Natural killer cell (primary cell): Measurements from ENCODE around the gene ZSCAN22. TPM values are rescaled to one million over a fixed set of nuclear protein-coding genes. Genes with fewer than 3 reads are reported as not detected.

Experiments used
- ATAC-seq, 3 donors: fragments of 150-1000 bp in 2 of 3; fragments of 200-7000 bp in 1 of 3; cut with Tn5 transposase; 1 replicate in 1 of 3; 2 replicates in 2 of 3; pipeline ENCODE4 v1.10.0; 2021; ENCODE audit warnings: mild to moderate bottlenecking in 2 of 3, moderate library complexity in 2 of 3
- DNase-seq, 2 donors: peaks; one replicate each; pipeline versions ENCODE4 v3.0.0 to v3.0.0-alpha.2; 2013 to 2021; ENCODE audit warnings: mixed read lengths in 1 of 2
- H3K27ac ChIP-seq: one replicate; pipeline ENCODE4 v1.5.1; 2013; ENCODE audit warnings: mild to moderate bottlenecking, low read length
- H3K27me3 ChIP-seq: one replicate; pipeline ENCODE4 v1.6.1; 2013; ENCODE audit warnings: low read length; ENCODE audit not compliant: control insufficient read depth, insufficient read depth
- H3K36me3 ChIP-seq: one replicate; pipeline ENCODE4 v1.6.1; 2013; ENCODE audit warnings: low read length; ENCODE audit not compliant: control insufficient read depth, insufficient read depth
- H3K4me1 ChIP-seq: one replicate; pipeline ENCODE4 v1.6.1; 2013; ENCODE audit warnings: low read length; ENCODE audit not compliant: control insufficient read depth, insufficient read depth
- H3K4me3 ChIP-seq: one replicate; pipeline ENCODE4 v1.5.1; 2013; ENCODE audit warnings: low read length
- H3K9me3 ChIP-seq: one replicate; pipeline ENCODE4 v1.6.1; 2013; ENCODE audit warnings: low read length; ENCODE audit not compliant: control insufficient read depth, insufficient read depth
- H3K27ac Mint-ChIP-seq, 2 donors: one replicate each; pipeline ENCODE4 v1.8.0; 2022; ENCODE audit warnings: mild to moderate bottlenecking in 2 of 2, mixed read lengths in 2 of 2, moderate library complexity in 1 of 2
- H3K27me3 Mint-ChIP-seq, 2 donors: one replicate each; pipeline ENCODE4 v1.8.0; 2022; ENCODE audit warnings: low read depth in 2 of 2, mixed read lengths in 2 of 2
- H3K36me3 Mint-ChIP-seq: one replicate; pipeline ENCODE4 v1.8.0; 2022; ENCODE audit warnings: mixed read lengths
- H3K4me1 Mint-ChIP-seq, 2 donors: one replicate each; pipeline ENCODE4 v1.8.0; 2022; ENCODE audit warnings: mixed read lengths in 2 of 2
- H3K4me3 Mint-ChIP-seq: one replicate; pipeline ENCODE4 v1.8.0; 2022; ENCODE audit warnings: mild to moderate bottlenecking, moderate library complexity, mixed read lengths
- H3K9me3 Mint-ChIP-seq, 2 donors: one replicate each; pipeline ENCODE4 v1.8.0; 2022; ENCODE audit warnings: mixed read lengths in 2 of 2
- CTCF ChIP-seq: fragments of 200-600 bp; IDR thresholded peaks from one replicate; pipeline ENCODE4 v1.8.0; 2022; ENCODE audit warnings: antibody characterized with exemption
- WGBS: methylation state at CpG from one replicate; pipeline ENCODE4 v1.1.7; 2013; ENCODE audit warnings: missing lambda C conversion rate; ENCODE audit not compliant: insufficient coverage; 5-methylcytosine and 5-hydroxymethylcytosine counted together
- intact Hi-C: fragments of 100-400 bp; cut with micrococcal nuclease; formaldehyde crosslinking; loops from one replicate; pipeline ENCODE4 v1.14.2; 2022
- total RNA-seq, 4 donors: library from RNA; stranded (reverse); fragments of 120-200 nt in 1 of 4; gene quantifications; one replicate each; pipeline versions ENCODE4 v1.2.3 to v1.2.4, GENCODE V29; 2013 to 2022

Gene ZSCAN22
- total RNA-seq, 3 donors from 2014 or later (not counting 1 experiment from before 2014, with no cell fraction given), result 2.9 to 4.8 (median 3.2) TPM

GRCh38 chr19:58284199-58284598 is 42.6 kb upstream of the ZSCAN22 start:
- Mint-ChIP-seq H3K9me3 (no peaks in the 10 kb centered on the region), H3K4me1 (peaks cover 21 to 24% of the 10 kb centered on the region in 2 donors), H3K27me3 (no peaks in the 10 kb centered on the region), H3K27ac (no peak overlapping the region), H3K4me3 (no peak overlapping the region), H3K36me3 (peaks cover 11% of the 10 kb centered on the region)
- Histone ChIP-seq H3K27me3 (no peaks in the 10 kb centered on the region), H3K36me3 (peaks cover 23% of the 10 kb centered on the region), H3K4me3 (no peak overlapping the region), H3K4me1 (peaks cover 5% of the 10 kb centered on the region), H3K27ac (no peak overlapping the region), H3K9me3 (no peaks in the 10 kb centered on the region)
- ATAC-seq, result no peak
- no peak for TF ChIP-seq CTCF
- no peak for DNase-seq
- intact Hi-C loops, result no loop called here
- 98% methylated on average over 7 of the region's 7 CpGs for WGBS

GRCh38 chr19:58291943-58292342 is 34.9 kb upstream of the ZSCAN22 start:
- intact Hi-C loops, result no loop called here
- Histone ChIP-seq H3K36me3 (peaks cover 40% of the 10 kb centered on the region), H3K4me3 (no peak overlapping the region), H3K27me3 (no peaks in the 10 kb centered on the region), H3K4me1 (no peaks in the 10 kb centered on the region), H3K9me3 (peaks cover 29% of the 10 kb centered on the region), H3K27ac (no peak overlapping the region)
- no peaks in the 10 kb centered on the region for H3K27me3 Mint-ChIP-seq
- 95% methylated on average over 7 of the region's 7 CpGs for WGBS
- peaks cover 6 to 9% of the 10 kb centered on the region in 2 donors for H3K4me1 Mint-ChIP-seq
- no peak overlapping the region for H3K27ac Mint-ChIP-seq
- ATAC-seq (no peak), DNase-seq (no peak)
- no peak overlapping the region for H3K4me3 Mint-ChIP-seq
- peaks cover 41% of the 10 kb centered on the region for H3K36me3 Mint-ChIP-seq
- H3K9me3 Mint-ChIP-seq, result peaks cover 0 to 3% of the 10 kb centered on the region in 2 donors
- TF ChIP-seq CTCF, result no peak

DNA sequence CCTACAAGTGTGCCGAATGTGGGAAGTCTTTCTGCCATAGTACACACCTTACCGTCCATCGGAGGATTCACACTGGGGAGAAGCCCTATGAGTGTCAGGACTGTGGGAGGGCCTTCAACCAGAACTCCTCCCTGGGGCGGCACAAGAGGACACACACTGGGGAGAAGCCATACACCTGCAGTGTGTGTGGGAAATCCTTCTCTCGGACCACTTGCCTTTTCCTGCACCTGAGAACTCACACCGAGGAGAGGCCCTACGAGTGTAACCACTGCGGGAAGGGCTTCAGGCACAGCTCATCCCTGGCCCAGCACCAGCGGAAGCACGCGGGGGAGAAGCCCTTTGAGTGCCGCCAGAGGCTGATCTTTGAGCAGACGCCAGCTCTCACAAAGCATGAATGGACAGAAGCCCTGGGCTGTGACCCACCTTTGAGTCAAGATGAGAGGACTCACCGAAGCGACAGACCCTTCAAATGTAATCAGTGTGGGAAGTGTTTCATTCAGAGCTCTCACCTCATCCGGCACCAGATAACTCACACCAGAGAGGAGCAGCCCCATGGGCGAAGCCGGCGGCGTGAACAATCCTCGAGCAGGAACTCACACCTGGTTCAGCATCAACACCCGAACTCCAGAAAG is 31.9 kb upstream of the ZSCAN22 start:
- no peak overlapping the region for H3K4me3 Mint-ChIP-seq
- H3K36me3 Mint-ChIP-seq, result peaks cover 30% of the 10 kb centered on the region
- ATAC-seq, result no peak

More for the DNA sequence above, 31.9 kb upstream of the ZSCAN22 start:
- intact Hi-C loops, result no loop called here
- Mint-ChIP-seq H3K4me1 (peaks cover 6 to 9% of the 10 kb centered on the region in 2 donors), H3K27me3 (no peaks in the 10 kb centered on the region), H3K27ac (no peak overlapping the region), H3K9me3 (peaks cover 0 to 3% of the 10 kb centered on the region in 2 donors)
- Histone ChIP-seq H3K36me3 (peaks cover 29% of the 10 kb centered on the region), H3K9me3 (peaks cover 29% of the 10 kb centered on the region), H3K4me1 (no peaks in the 10 kb centered on the region), H3K27me3 (no peaks in the 10 kb centered on the region), H3K4me3 (no peak overlapping the region), H3K27ac (no peak overlapping the region)
- TF ChIP-seq CTCF, result no peak
- DNase-seq, result no peak
- WGBS, result over 99% methylated on average over 22 of the region's 22 CpGs
